ENCODE measurements around the gene NUCB2.
"Not testable (repeated sequence)": the region's sequence is repeated elsewhere in the genome, so short reads cannot be mapped to it uniquely, and the experiment has no call there.

Gene NUCB2

DNA sequence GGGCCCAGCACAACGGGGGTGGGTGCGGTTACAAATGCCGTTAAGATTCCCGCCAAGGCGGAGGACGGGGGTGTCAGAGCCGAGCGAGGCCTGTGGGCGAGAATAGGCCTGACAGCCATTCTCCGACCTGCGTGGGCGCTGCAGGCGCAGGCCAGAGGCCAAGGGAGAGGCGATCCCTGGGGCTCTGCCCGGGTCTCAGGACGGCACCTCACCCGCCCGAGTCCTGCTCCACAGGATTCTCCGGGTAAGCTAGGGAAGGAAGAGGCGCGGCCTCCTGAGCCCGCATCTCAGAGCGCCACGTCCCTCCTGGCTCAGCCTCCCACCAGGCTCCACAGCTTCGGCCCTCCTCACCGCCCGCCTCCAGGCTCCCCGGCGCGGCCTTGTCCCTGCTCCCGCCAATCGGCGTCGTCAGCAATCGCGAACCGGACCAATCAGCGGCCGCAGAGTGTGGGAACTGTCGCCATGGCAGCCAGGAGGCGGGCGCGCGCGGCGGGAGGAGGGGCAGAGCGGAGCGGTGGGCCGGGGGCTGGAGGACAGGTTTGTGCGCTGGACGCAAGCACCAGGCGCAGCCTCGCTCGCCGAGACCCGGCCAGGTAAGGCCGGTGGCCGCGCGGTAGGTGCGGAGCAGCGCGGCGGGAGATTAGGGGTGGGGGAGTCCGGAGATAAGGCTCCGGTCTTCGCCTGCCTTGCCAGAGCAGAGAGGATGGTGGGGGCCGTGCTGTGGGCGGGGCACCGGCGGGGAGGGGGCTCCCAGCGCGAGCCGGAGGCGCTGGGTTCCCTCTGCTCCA, at the start of gene NUCB2:
NUCB2 (plus strand) TSS at position 504 of the 788 bp plus-strand sequence. CDS start 18,585 bp downstream, outside the sequence.
- in situ Hi-C loops (cut with HindIII; ENCODE audit: low sequenced_read_pairs): no loop called here

DNA sequence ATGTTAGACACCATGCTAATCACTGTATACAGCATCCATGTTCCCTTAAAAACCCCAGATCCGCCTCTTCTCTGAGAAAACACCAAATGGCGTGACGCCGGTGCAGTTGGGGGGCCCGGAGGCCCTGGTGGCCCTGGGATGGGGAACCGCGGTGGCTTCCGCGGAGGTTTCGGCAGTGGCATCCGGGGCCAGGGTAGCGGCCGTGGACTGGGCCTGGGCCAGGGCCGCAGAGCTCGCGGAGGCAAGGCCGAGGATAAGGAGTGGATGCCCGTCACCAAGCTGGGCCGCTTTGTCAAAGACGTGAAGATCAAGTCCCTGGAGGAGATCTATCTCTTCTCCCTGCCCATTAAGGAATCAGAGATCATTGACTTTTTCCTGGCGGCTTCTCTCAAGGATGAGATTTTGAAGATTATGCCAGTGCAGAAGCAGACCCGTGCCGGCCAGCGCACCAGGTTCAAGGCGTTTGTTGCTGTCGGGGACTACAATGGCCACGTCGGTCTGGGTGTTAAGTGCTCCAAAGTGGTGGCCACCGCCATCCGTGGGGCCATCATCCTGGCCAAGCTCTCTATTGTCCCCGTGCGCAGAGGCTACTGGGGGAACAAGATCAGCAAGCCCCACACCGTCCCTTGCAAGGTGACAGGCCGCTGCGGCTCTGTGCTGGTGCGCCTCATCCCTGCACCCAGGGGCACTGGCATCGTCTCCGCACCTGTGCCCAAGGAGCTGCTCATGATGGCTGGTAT, 48.2 kb upstream of the NUCB2 start:
- in situ Hi-C loops (cut with HindIII; ENCODE audit: low sequenced_read_pairs): not testable (repeated sequence)

DNA sequence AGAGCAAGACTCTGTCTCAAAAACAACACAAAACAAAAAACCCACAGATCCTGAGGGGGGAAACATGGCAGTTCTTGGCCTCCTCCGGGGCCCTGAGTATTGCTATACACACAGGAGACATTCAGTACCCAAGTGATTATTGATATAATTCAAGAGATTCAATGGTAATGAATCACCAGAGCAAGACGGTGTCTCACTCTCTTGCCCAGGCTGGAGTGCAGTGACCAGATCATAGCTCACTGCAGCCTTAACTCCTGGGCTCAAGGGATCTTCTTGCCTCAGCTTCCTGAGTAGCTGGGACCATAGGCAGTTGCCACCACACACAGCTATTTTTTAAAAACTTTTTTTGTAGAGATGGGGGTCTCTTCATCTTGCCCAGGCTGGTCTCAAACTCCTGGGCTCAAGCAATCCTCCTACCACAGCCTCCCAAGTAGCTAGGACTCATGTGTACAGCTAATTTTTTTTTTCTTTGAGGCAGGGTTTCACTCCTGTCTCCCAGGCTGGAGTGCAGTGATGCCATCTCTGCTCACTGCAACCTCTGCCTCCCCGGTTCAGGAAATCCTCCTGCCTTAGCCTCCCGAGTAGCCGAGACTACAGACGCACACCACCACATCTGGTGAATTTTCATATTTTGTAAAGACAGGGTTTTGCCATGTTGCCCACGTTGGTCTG, 46.9 kb upstream of the NUCB2 start:
- in situ Hi-C loops (cut with HindIII; ENCODE audit: low sequenced_read_pairs): no loop called here

GRCh38 chr11:17230867-17231851, 45.4 kb upstream of the NUCB2 start:
- in situ Hi-C loops (cut with HindIII; ENCODE audit: low sequenced_read_pairs): no loop called here

GRCh38 chr11:17233101-17233500, 43.4 kb upstream of the NUCB2 start:
- in situ Hi-C loops (cut with HindIII; ENCODE audit: low sequenced_read_pairs): no loop called here

- in situ Hi-C loops (cut with HindIII; ENCODE audit: low sequenced_read_pairs): no loop called here
Observed at GRCh38 chr11:17238377-17238776, 38.2 kb upstream of the NUCB2 start.

DNA sequence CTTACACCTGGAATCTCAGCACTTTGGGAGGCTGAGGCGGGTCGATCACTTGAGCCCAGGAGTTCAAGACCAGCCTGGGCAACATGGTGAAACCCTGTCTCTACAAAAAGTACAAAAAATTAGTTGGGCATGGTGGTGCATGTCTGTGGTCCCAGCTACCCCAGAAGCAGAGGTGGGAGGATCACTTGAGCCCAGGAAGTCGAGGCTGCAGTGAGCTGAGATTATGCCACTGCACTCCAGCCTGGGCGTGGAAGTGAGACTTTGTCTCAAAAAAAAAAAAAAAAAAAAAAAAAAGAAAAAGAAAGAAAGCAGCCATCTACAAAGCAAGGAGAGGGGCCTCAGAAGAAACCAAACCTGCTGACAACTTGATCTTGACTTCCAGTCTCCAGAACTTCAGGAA, 36.6 kb upstream of the NUCB2 start:
- in situ Hi-C loops (cut with HindIII; ENCODE audit: low sequenced_read_pairs): not testable (repeated sequence)

- in situ Hi-C loops (cut with HindIII; ENCODE audit: low sequenced_read_pairs): no loop called here
Observed at GRCh38 chr11:17240780-17241179, 35.8 kb upstream of the NUCB2 start.

DNA sequence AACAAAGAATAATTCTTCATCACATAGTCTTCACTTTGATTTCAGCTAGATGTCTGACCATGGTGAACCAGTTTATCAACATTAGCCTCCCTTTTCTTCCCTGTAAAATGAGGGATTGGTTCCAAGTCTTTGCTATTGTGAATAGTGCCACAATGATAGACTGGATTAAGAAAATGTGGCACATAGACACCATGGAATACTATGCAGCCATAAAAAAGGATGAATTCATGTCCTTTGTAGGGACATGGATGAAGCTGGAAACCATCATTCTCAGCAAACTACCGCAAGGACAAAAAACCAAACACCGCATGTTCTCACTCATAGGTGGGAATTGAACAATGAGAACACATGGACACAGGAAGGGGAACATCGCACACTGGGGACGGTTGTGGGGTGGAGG, 33.6 kb upstream of the NUCB2 start:
- in situ Hi-C loops (cut with HindIII; ENCODE audit: low sequenced_read_pairs): not testable (repeated sequence)

- in situ Hi-C loops (cut with HindIII; ENCODE audit: low sequenced_read_pairs): no loop called here
Observed at GRCh38 chr11:17244046-17244445, 32.5 kb upstream of the NUCB2 start.

DNA sequence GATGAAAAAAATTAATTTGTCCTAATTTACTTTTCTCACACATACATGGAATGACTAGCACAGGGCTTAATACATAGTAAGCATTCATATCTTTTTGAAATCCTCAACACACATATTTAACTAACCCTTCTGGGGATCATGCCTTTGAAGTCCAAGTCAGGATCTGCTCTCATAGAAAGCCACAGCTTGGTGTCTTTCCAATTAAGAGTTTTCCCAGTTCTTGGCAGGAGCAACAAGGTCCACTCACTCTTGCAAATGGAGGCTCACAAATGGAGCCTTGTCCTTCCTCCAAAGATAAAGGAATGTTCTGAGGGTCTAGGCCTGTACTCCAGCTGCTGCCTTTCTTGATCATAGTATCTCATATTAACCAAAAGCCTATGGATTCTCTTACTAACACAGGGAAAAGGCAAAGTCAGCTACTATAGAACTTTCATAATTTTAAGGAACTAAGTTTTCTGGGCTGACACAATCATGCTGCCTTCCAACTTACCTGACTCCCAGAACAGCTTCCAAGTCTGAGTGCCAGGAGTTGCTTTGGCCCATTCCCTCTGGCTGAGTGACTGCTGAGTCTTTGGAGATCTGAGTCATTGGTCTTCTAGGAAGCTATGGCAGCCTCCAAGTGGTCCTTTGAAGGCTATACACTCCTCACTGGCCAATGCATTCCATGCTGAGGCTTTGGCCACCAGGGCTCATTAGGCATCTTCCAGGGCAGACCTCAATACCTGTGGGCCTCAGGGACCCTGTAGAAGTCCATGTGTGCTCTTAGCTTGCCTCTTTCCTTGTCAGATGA, 25.8 kb upstream of the NUCB2 start:
- in situ Hi-C loops (cut with HindIII; ENCODE audit: low sequenced_read_pairs): no loop called here

- in situ Hi-C loops (cut with HindIII; ENCODE audit: low sequenced_read_pairs): no loop called here
Observed at GRCh38 chr11:17252704-17253103, 23.8 kb upstream of the NUCB2 start.

GRCh38 chr11:17256512-17256911, 20.0 kb upstream of the NUCB2 start:
- in situ Hi-C loops (cut with HindIII; ENCODE audit: low sequenced_read_pairs): loop anchor here (5.0 kb wide), 1 partner anchor 69 kb away; no protein-coding TSS in a partner anchor

GRCh38 chr11:17257196-17257595, 19.3 kb upstream of the NUCB2 start:
- in situ Hi-C loops (cut with HindIII; ENCODE audit: low sequenced_read_pairs): loop anchor here (5.0 kb wide), 1 partner anchor 70 kb away; no protein-coding TSS in a partner anchor

- in situ Hi-C loops (cut with HindIII; ENCODE audit: low sequenced_read_pairs): loop anchor here (5.0 kb wide), 1 partner anchor 71 kb away; no protein-coding TSS in a partner anchor
Observed at GRCh38 chr11:17258670-17259069, 17.9 kb upstream of the NUCB2 start.

DNA sequence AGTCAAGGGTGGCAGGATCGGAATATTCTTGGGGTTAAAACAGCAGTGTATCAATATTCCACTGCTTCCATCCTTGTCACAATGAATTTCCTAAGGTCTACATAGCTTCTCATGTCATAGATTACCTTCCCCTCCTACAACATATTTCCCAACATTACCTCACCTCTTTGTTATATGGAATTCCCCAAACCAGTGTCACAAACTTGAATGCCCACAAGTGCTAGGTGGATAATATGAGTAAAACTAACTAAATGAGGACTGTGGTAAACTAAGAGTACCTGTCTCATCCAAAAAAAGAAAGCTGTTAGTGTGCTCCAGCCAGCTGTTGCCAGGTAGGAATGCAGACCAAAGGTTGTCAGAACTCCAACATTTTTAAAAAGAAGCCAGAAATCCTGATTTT, 17.0 kb upstream of the NUCB2 start:
- in situ Hi-C loops (cut with HindIII; ENCODE audit: low sequenced_read_pairs): loop anchor here (5.0 kb wide), 1 partner anchor 72 kb away; no protein-coding TSS in a partner anchor

GRCh38 chr11:17260020-17260419, 16.5 kb upstream of the NUCB2 start:
- in situ Hi-C loops (cut with HindIII; ENCODE audit: low sequenced_read_pairs): no loop called here

DNA sequence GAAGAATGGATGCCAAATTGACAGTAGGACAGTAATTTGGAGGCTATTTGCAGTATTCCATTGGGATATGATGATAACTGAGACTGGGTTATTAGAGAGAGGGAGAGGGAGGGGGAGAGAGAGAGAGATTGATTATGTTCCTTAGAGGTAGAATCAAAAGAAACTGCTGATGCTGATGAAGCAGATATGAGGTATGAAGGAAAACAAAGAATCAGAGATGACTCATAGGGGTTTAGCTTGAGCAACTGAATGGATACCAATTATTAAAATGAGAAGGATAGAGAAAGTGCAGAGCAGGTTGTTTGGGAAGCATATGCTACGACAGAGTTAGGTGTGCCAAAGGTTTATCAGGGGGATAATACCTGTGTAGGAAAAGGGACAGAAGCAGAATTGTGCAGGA, 12.8 kb upstream of the NUCB2 start:
- in situ Hi-C loops (cut with HindIII; ENCODE audit: low sequenced_read_pairs): no loop called here

- in situ Hi-C loops (cut with HindIII; ENCODE audit: low sequenced_read_pairs): no loop called here
Observed at GRCh38 chr11:17266781-17267180, 9.8 kb upstream of the NUCB2 start.
